Measurements from ENCODE around the gene ADPRH.

The ADPRH gene

GRCh38 chr3:119538772-119539171 is 40.5 kb upstream of the ADPRH start:
- no peak for DNase-seq
- TF ChIP-seq CTCF (IDR thresholded peaks at IDR 0.05; ENCODE audit: low read depth, low read length, missing control alignments) = no peak
- Histone ChIP-seq H3K36me3 (replicated peaks) (no peaks in the 10 kb centered on the region), H3K27ac (no peak overlapping the region), H3K4me3 (ENCODE audit: low read depth, low read length) (no peak overlapping the region), H3K27me3 (replicated peaks) (peaks cover 1% of the 10 kb centered on the region)
- in situ Hi-C loops (cut with HindIII; ENCODE audit: low pct_ligation_motif_present, low sequenced_read_pairs) = no loop called here

DNA sequence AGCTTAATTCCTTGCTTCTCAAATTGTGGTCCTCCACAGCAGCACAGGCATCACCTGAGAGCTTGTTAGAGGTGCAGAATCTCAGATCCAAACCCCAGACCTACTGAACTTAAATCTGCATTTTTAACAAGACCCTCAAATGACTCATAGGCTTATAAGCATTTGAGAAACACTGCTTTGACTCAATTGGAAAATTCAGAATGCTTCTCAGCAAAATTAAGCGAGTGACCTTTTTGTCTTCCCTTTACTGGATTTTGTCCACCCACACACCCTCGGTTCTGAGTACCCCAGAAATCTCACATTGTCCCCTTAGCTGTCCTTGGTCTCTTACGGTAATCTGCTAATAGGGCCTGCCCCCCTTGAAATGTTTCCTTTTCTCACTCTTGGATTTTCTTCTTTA is 37.7 kb upstream of the ADPRH start:
- DNase-seq = no peak
- no peak for TF ChIP-seq CTCF (IDR thresholded peaks at IDR 0.05; ENCODE audit: low read depth, low read length, missing control alignments)
- Histone ChIP-seq H3K27me3 (replicated peaks) (peaks cover 1% of the 10 kb centered on the region), H3K27ac (no peak overlapping the region), H3K36me3 (replicated peaks) (no peaks in the 10 kb centered on the region), H3K4me3 (ENCODE audit: low read depth, low read length) (no peak overlapping the region)
- in situ Hi-C loops (cut with HindIII; ENCODE audit: low pct_ligation_motif_present, low sequenced_read_pairs) = no loop called here

GRCh38 chr3:119542168-119542767 is 37.0 kb upstream of the ADPRH start:
- Histone ChIP-seq H3K36me3 (replicated peaks) (no peaks in the 10 kb centered on the region), H3K4me3 (ENCODE audit: low read depth, low read length) (no peak overlapping the region), H3K27me3 (replicated peaks) (peaks cover 1% of the 10 kb centered on the region), H3K27ac (no peak overlapping the region)
- in situ Hi-C loops (cut with HindIII; ENCODE audit: low pct_ligation_motif_present, low sequenced_read_pairs) = no loop called here
- TF ChIP-seq CTCF (IDR thresholded peaks at IDR 0.05; ENCODE audit: low read depth, low read length, missing control alignments) = no peak
- DNase-seq = no peak

- no peak overlapping the region for H3K4me3 ChIP-seq (ENCODE audit: low read depth, low read length)
- in situ Hi-C loops (cut with HindIII; ENCODE audit: low pct_ligation_motif_present, low sequenced_read_pairs) = no loop called here
- TF ChIP-seq CTCF (IDR thresholded peaks at IDR 0.05; ENCODE audit: low read depth, low read length, missing control alignments) = no peak
- peaks cover 1% of the 10 kb centered on the region for H3K27me3 ChIP-seq (replicated peaks)
- DNase-seq = no peak
- no peaks in the 10 kb centered on the region for H3K36me3 ChIP-seq (replicated peaks)
- H3K27ac ChIP-seq = no peak overlapping the region
These were observed 36.1 kb upstream of the ADPRH start for GRCh38 chr3:119543147-119543546.

DNA sequence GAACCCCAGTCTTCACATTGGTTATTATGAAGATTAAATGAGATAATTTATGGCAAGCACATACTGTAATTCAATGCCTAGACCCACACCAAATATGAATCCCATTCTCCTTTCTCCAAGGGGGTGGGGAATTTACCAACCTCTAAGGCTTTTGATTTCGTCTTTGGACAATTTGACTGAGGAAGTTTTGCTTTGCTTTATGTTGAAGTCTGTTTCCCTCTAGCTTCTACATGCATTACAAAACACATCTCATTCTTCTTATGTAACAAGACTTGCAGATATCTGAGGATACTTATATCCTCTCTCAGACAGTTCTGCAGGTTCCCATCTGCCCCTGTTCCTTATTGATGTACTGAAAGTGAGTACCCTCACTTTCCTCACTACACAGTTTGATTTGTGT is 32.1 kb upstream of the ADPRH start:
- in situ Hi-C loops (cut with HindIII; ENCODE audit: low pct_ligation_motif_present, low sequenced_read_pairs) = no loop called here
- no peak overlapping the region for H3K27ac ChIP-seq
- no peak for TF ChIP-seq CTCF (IDR thresholded peaks at IDR 0.05; ENCODE audit: low read depth, low read length, missing control alignments)
- no peaks in the 10 kb centered on the region for H3K27me3 ChIP-seq (replicated peaks)
- DNase-seq = no peak
- H3K36me3 ChIP-seq (replicated peaks) = no peaks in the 10 kb centered on the region
- H3K4me3 ChIP-seq (ENCODE audit: low read depth, low read length) = no peak overlapping the region

DNA sequence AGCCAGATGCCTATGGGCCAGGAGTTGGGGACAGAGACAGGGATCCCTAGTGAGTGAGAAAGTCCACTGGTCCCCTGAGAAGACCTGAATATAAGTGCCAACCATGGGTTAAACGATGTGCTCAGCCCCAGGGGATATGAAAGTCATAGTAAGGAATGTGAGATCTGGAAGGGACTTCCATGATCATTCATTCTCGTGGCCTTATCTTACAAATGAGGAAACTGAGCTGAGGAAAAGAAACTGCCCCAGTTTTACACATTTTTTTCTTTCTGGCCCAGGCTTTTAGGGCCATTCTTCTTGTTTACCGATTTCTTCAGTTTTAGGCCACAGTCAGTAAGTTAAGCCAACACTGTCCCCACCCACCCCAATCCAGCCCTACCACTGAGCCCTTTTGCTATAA is 31.0 kb upstream of the ADPRH start:
- Histone ChIP-seq H3K27ac (no peak overlapping the region), H3K27me3 (replicated peaks) (no peaks in the 10 kb centered on the region), H3K4me3 (ENCODE audit: low read depth, low read length) (no peak overlapping the region), H3K36me3 (replicated peaks) (no peaks in the 10 kb centered on the region)
- in situ Hi-C loops (cut with HindIII; ENCODE audit: low pct_ligation_motif_present, low sequenced_read_pairs) = no loop called here
- no peak for TF ChIP-seq CTCF (IDR thresholded peaks at IDR 0.05; ENCODE audit: low read depth, low read length, missing control alignments)
- no peak for DNase-seq

Measured in brain microvascular endothelial cell (primary cell).